ENCODE measurements around the gene CREB1. TPM values are rescaled to one million over a fixed set of nuclear protein-coding genes. Genes with fewer than 3 reads are reported as not detected.
A peak's percentile ranks its signal among the peaks of the same experiment; 100 is the strongest.

CREB1 gene
- total and polyA plus RNA-seq, 10 of the 15 experiments (the other 5 are each of a cell fraction or from before 2014, with no cell fraction given), result 13.4 to 76.9 (median 39.5) TPM

- peaks cover 16% of the 10 kb centered on the region for H3K79me2 ChIP-seq (ENCODE audit: control insufficient read depth, insufficient read depth, low read length)
- in situ Hi-C loops (cut with MboI), result no loop called here
- DNase-seq (ENCODE audit: low read depth, low spot score) (no peak), ATAC-seq (no peak), FAIRE-seq (no peak)
- peaks cover 36% of the 10 kb centered on the region for H3K4me1 ChIP-seq (ENCODE audit: control insufficient read depth, insufficient read depth, low read length)
- no peak overlapping the region for H3K9ac ChIP-seq (ENCODE audit: control insufficient read depth, insufficient read depth, low read length)
- H3K9me3 ChIP-seq (replicated peaks; ENCODE audit: control insufficient read depth, insufficient read depth, low read length), result no peaks in the 10 kb centered on the region
- 4% methylated on average over 1 of the region's 1 CpG for WGBS (ENCODE audit: insufficient coverage, insufficient replicate concordance, low lambda C conversion rate, missing lambda C conversion rate)
- TF ChIP-seq SPI1 (IDR thresholded peaks at IDR 0.05; ENCODE audit: borderline replicate concordance, insufficient read depth, low read depth, low read length) (peak; percentile 32; the same call in 1 of the 2 replicates), IKZF1 (conservative IDR thresholded peaks at IDR 0.05) (0 out of 2 replicates have a peak, but pooled peaks have one; percentile 15), TCF7 (IDR thresholded peaks at IDR 0.05; ENCODE audit: borderline replicate concordance) (no peak), E2F4 (IDR thresholded peaks at IDR 0.05; ENCODE audit: low read depth, low read length) (no peak)
- no peak overlapping the region for H3K27ac ChIP-seq (ENCODE audit: control insufficient read depth, insufficient read depth)
- RAD21 ChIA-PET (ENCODE audit: unreplicated experiment), result interaction anchor here (0.6 to 8.9 kb wide), 2 partner anchors 22 to 788 kb away, joined by 3 to 90 read pairs; no protein-coding TSS in a partner anchor
- H2AFZ ChIP-seq (ENCODE audit: control insufficient read depth, low read depth, low read length), result no peak overlapping the region
- no peaks in the 10 kb centered on the region for H3K27me3 ChIP-seq (replicated peaks in 1 of 2; ENCODE audit: control insufficient read depth in 2 of 2, insufficient read depth in 2 of 2, low read length in 1 of 2)
- POLR2A ChIA-PET, result interaction anchor here (0.6 to 7.4 kb wide), 2 partner anchors 22 to 746 kb away, joined by 4 to 90 read pairs; no protein-coding TSS in a partner anchor
- H3K36me3 ChIP-seq (ENCODE audit: control insufficient read depth in 2 of 2, insufficient read depth in 2 of 2, low read length in 1 of 2), result no peaks in the 10 kb centered on the region
- no TSS peak for BruUV-seq (replicated peaks)
- H3K4me3 ChIP-seq, result no peak overlapping the region
- CTCF ChIA-PET, result interaction anchor here (1.1 to 6.8 kb wide), 2 partner anchors 22 to 35 kb away, joined by 3 to 42 read pairs; no protein-coding TSS in a partner anchor
- no peaks in the 10 kb centered on the region for H4K20me1 ChIP-seq (ENCODE audit: control insufficient read depth, insufficient read depth)
- SMC1A ChIA-PET (ENCODE audit: uncharacterized antibody, unreplicated experiment), result interaction anchor here (0.8 to 9.7 kb wide), 4 partner anchors 9 to 191 kb away, joined by 3 to 170 read pairs (median 10); no protein-coding TSS in a partner anchor
- peak overlapping the region; percentile 40; the same call in 1 of the 2 replicates for H3K4me2 ChIP-seq (ENCODE audit: control insufficient read depth, insufficient read depth)
- intact Hi-C loops (cut with micrococcal nuclease; ENCODE audit: unreplicated experiment), result loop anchor here (5.0 kb wide), 2 partner anchors 193 to 363 kb away; no protein-coding TSS in a partner anchor
These were observed 4.5 kb upstream of the CREB1 start for GRCh38 chr2:207525296-207525695.

GRCh38 chr2:207528980-207529329 is 807 bp upstream of the CREB1 start:
- BruUV-seq (replicated peaks), result no TSS peak
- POLR2A ChIA-PET, result interaction anchor here (0.7 to 7.4 kb wide), 4 partner anchors 25 to 1254 kb away, joined by 5 to 90 read pairs (median 7); no protein-coding TSS in a partner anchor
- no peaks in the 10 kb centered on the region for H3K27me3 ChIP-seq (replicated peaks in 1 of 2; ENCODE audit: control insufficient read depth in 2 of 2, insufficient read depth in 2 of 2, low read length in 1 of 2)
- 2% methylated on average over 17 of the region's 17 CpGs for WGBS (ENCODE audit: insufficient coverage, insufficient replicate concordance, low lambda C conversion rate, missing lambda C conversion rate)
- DNase-seq (ENCODE audit: low read depth, low spot score), result no peak
- peak overlapping the region; percentile 93 for H3K4me2 ChIP-seq (ENCODE audit: control insufficient read depth, insufficient read depth)
- peak; percentile 37 for ATAC-seq
- H4K20me1 ChIP-seq (ENCODE audit: control insufficient read depth, insufficient read depth), result no peaks in the 10 kb centered on the region
- peak overlapping the region; percentile 29 for H2AFZ ChIP-seq (ENCODE audit: control insufficient read depth, low read depth, low read length)
- peak overlapping the region; percentile 94 for H3K9ac ChIP-seq (ENCODE audit: control insufficient read depth, insufficient read depth, low read length)
- H3K79me2 ChIP-seq (ENCODE audit: control insufficient read depth, insufficient read depth, low read length), result peaks cover 51% of the 10 kb centered on the region
- FAIRE-seq, result no peak
- in situ Hi-C loops (cut with MboI) (no loop called here), intact Hi-C loops (cut with micrococcal nuclease; ENCODE audit: unreplicated experiment) (loop anchor here (1.0 to 5.0 kb wide), 4 partner anchors 26 to 367 kb away; partner anchors contain the start of gene METTL21A)
- SMC1A ChIA-PET (ENCODE audit: uncharacterized antibody, unreplicated experiment), result interaction anchor here (9.7 kb wide), 1 partner anchor 25 kb away, joined by 170 read pairs; no protein-coding TSS in a partner anchor
- peak overlapping the region; percentile 59 for H3K4me3 ChIP-seq
- H3K9me3 ChIP-seq (replicated peaks; ENCODE audit: control insufficient read depth, insufficient read depth, low read length), result no peaks in the 10 kb centered on the region
- peak overlapping the region; percentile 99 for H3K27ac ChIP-seq (ENCODE audit: control insufficient read depth, insufficient read depth)
- no peaks in the 10 kb centered on the region for H3K36me3 ChIP-seq (ENCODE audit: control insufficient read depth in 2 of 2, insufficient read depth in 2 of 2, low read length in 1 of 2)
- RAD21 ChIA-PET (ENCODE audit: unreplicated experiment), result interaction anchor here (0.7 to 8.9 kb wide), 2 partner anchors 26 to 204 kb away, joined by 6 to 90 read pairs; no protein-coding TSS in a partner anchor
- CTCF ChIA-PET, result no interaction called here
- peaks cover 26% of the 10 kb centered on the region for H3K4me1 ChIP-seq (ENCODE audit: control insufficient read depth, insufficient read depth, low read length)
- TF ChIP-seq MLLT1 (IDR thresholded peaks at IDR 0.05), result peak; percentile 37
- 0 out of 2 replicates have a peak, but pooled peaks have one; percentile 1 for TF ChIP-seq RCOR1 (conservative IDR thresholded peaks at IDR 0.05; ENCODE audit: low read depth, low read length)
- peak; percentile 13; the same call in 1 of the 2 replicates for TF ChIP-seq HDGF (IDR thresholded peaks at IDR 0.05)
- TF ChIP-seq SKIL (IDR thresholded peaks at IDR 0.05; ENCODE audit: low read depth, poor library complexity, severe bottlenecking), result no peak
- no peak for TF ChIP-seq LARP7 (IDR thresholded peaks at IDR 0.05)
- peak; percentile 84 for TF ChIP-seq POLR2AphosphoS5 (IDR thresholded peaks at IDR 0.05; ENCODE audit: low read length)
- TF ChIP-seq SMAD1 (IDR thresholded peaks at IDR 0.05; ENCODE audit: low read depth, partially characterized antibody), result no peak
- 0 out of 2 replicates have a peak, but pooled peaks have one; percentile 20 for TF ChIP-seq SIN3A (IDR thresholded peaks at IDR 0.05; ENCODE audit: low read depth, low read length)
